ENCODE results near the gene LRRC3B. TPM values are rescaled to one million over a fixed set of nuclear protein-coding genes. Genes with fewer than 3 reads are reported as not detected.

Gene LRRC3B
- total and polyA plus RNA-seq, 2 donors from 2014 or later, result 0.19 TPM; not detected in 1

DNA sequence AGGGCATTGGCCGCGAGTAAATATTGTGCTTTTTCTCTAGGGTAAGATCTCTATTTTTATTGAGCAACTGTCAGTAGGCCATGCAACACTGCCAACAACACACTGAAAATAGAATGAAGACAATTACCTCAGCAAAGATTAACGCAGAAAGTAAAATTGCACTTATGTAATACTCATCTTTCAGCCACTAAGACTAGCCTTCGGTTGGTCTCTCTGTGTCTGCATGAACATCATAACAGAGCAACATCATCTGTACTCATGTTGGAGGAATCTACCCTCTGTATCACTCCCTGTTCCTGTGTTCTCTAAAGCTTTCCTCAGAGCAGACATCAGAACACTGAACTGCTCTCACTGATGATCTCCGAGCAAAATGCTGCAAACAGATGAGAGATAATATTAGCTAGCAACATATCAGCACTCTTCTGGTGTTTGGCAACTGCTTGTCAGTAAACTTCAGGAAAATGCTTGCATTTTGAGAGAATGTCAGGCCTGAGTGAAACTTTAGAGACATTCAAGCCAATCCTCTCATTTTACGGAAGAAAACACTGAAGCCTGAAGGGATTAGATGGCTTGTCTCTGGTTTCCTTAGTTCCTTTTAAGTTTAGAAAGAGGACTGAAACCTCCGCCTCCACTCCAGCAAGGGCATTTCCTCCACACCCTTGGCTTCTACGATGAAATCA lies 8.4 kb upstream of the LRRC3B start:
- H3K36me3 ChIP-seq (ENCODE audit: control insufficient read depth in 2 of 3, insufficient read depth in 3 of 3, low read length in 3 of 3), result no peaks in the 10 kb centered on the region
- FAIRE-seq, result no peak
- no peak overlapping the region for H3K9ac ChIP-seq (ENCODE audit: low read length in 3 of 3)

GRCh38 chr3:26621176-26621575 lies 1.4 kb upstream of the LRRC3B start:
- peak in 1 of 5 donors; percentile 4 for DNase-seq
- Histone ChIP-seq H3K9me3 (ENCODE audit: control insufficient read depth in 2 of 3, insufficient read depth in 1 of 3, low read length in 3 of 3) (no peaks in the 10 kb centered on the region), H3K4me1 (ENCODE audit: control insufficient read depth in 2 of 3, insufficient read depth in 2 of 3, low read depth in 1 of 3, low read length in 3 of 3) (peaks cover 0 to 2% (median 0%) of the 10 kb centered on the region in 3 donors), H3K36me3 (ENCODE audit: control insufficient read depth in 2 of 3, insufficient read depth in 3 of 3, low read length in 3 of 3) (no peaks in the 10 kb centered on the region), H3K27ac (ENCODE audit: low read depth in 2 of 2, low read length in 2 of 2) (no peak overlapping the region), H3K27me3 (ENCODE audit: control insufficient read depth, insufficient read depth, low read length) (peaks cover 10% of the 10 kb centered on the region), H3K4me3 (ENCODE audit: low read length in 3 of 3) (no peak overlapping the region), H3K9ac (ENCODE audit: low read length in 3 of 3) (no peak overlapping the region)
- no peak for FAIRE-seq
- intact Hi-C loops (cut with DNase I), result no loop called here
- TF ChIP-seq, protein P1, sequence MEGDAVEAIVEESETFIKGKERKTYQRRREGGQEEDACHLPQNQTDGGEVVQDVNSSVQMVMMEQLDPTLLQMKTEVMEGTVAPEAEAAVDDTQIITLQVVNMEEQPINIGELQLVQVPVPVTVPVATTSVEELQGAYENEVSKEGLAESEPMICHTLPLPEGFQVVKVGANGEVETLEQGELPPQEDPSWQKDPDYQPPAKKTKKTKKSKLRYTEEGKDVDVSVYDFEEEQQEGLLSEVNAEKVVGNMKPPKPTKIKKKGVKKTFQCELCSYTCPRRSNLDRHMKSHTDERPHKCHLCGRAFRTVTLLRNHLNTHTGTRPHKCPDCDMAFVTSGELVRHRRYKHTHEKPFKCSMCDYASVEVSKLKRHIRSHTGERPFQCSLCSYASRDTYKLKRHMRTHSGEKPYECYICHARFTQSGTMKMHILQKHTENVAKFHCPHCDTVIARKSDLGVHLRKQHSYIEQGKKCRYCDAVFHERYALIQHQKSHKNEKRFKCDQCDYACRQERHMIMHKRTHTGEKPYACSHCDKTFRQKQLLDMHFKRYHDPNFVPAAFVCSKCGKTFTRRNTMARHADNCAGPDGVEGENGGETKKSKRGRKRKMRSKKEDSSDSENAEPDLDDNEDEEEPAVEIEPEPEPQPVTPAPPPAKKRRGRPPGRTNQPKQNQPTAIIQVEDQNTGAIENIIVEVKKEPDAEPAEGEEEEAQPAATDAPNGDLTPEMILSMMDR (IDR thresholded peaks at IDR 0.05; ENCODE audit: borderline replicate concordance, extremely low read depth, insufficient read depth), result no peak

More for the DNA sequence above, 8.4 kb upstream of the LRRC3B start:
- Histone ChIP-seq H3K27me3 (ENCODE audit: control insufficient read depth, insufficient read depth, low read length) (no peaks in the 10 kb centered on the region), H3K4me3 (ENCODE audit: low read length in 3 of 3) (no peak overlapping the region), H3K4me1 (ENCODE audit: control insufficient read depth in 2 of 3, insufficient read depth in 2 of 3, low read depth in 1 of 3, low read length in 3 of 3) (no peaks in the 10 kb centered on the region), H3K27ac (ENCODE audit: low read depth in 2 of 2, low read length in 2 of 2) (no peak overlapping the region), H3K9me3 (ENCODE audit: control insufficient read depth in 2 of 3, insufficient read depth in 1 of 3, low read length in 3 of 3) (no peaks in the 10 kb centered on the region)
- TF ChIP-seq, protein P1 (IDR thresholded peaks at IDR 0.05; ENCODE audit: borderline replicate concordance, extremely low read depth, insufficient read depth), result no peak
- peak in 2 of 5 donors; percentile 24 to 29 for DNase-seq
- intact Hi-C loops (cut with DNase I), result no loop called here

DNA sequence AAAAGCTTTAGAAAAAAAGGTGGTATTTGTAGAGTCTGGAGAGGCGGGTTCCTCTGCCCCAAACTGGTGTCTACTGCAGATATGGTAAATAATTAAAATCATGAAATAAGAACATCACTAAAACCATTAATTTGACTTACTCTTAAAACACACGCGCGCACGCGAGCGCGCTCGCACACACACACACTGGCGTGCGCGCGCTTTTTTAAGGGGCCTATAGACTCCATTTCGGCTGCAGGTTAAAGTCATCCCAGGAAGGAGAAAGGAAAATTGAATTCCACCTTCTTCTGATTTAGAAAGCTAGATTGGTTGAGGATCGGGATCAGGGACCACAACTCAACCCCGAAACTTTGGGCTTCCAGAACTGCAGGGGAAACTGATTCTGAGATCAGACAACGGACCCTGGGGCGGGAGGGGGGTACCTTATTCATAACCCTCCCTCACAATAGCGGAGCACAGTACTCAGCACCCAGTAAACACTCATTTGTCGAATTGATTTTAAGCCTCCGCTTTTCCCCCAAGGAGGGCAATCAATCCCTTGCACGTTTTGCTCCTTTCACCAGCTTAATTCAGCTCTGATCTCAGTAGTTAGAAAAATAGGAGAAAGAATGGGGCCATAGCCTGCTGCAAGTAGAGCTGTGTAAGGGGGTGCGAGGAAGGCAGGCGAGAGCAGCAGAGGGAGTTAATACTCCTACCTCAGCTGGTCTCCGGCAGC lies 509 bp upstream of the LRRC3B start:
- Histone ChIP-seq H3K27ac (ENCODE audit: low read depth in 2 of 2, low read length in 2 of 2) (no peak overlapping the region), H3K27me3 (ENCODE audit: control insufficient read depth, insufficient read depth, low read length) (peaks cover 10% of the 10 kb centered on the region), H3K4me3 (ENCODE audit: low read length in 3 of 3) (peak overlapping the region in 2 of 3 donors; percentile 29 to 36), H3K9ac (ENCODE audit: low read length in 3 of 3) (no peak overlapping the region), H3K4me1 (ENCODE audit: control insufficient read depth in 2 of 3, insufficient read depth in 2 of 3, low read depth in 1 of 3, low read length in 3 of 3) (peaks cover 0 to 2% (median 0%) of the 10 kb centered on the region in 3 donors), H3K9me3 (ENCODE audit: control insufficient read depth in 2 of 3, insufficient read depth in 1 of 3, low read length in 3 of 3) (no peaks in the 10 kb centered on the region), H3K36me3 (ENCODE audit: control insufficient read depth in 2 of 3, insufficient read depth in 3 of 3, low read length in 3 of 3) (no peaks in the 10 kb centered on the region)
- FAIRE-seq (no peak), DNase-seq (peak in 4 of 5 donors; percentile 10 to 57 (median 44))
- TF ChIP-seq, protein P1 (IDR thresholded peaks at IDR 0.05; ENCODE audit: borderline replicate concordance, extremely low read depth, insufficient read depth), result no peak
- intact Hi-C loops (cut with DNase I), result no loop called here

Measured in kidney (tissue), 14 donors.